ENCODE measurements around the gene KIF6. TPM values are rescaled to one million over a fixed set of nuclear protein-coding genes. Genes with fewer than 3 reads are reported as not detected.

Gene KIF6
- total RNA-seq, 1 experiment from 2014 or later, result 2.7 TPM

DNA sequence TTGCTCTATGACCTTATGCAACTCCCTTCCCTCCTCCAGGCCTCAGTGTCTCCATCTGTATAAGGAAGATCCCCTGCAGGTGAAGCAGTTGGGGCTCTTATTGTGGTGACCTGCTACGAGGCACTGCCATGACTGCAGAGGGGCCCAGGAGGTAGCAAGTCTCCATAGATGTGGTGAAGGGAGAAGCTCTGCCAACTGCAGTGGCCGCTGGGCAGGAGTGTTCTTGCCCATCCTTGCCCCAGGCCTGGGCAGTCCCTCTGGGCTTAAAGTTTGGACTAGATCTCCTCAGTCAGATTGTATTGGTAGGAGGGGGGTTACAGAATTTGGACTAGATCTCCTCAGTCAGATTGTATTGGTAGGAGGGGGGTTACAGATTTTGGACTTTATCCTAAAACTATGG, 423.2 kb downstream of the KIF6 start:
- no peak for DNase-seq (ENCODE audit: low spot score)
- H3K9me3 ChIP-seq (ENCODE audit: low read depth, low read length, poor library complexity, severe bottlenecking), result no peaks in the 10 kb centered on the region
- CTCF ChIA-PET, result no interaction called here
- no peaks in the 10 kb centered on the region for H3K4me1 ChIP-seq (ENCODE audit: insufficient read depth, low read length, poor library complexity, severe bottlenecking)
- no peaks in the 10 kb centered on the region for H3K36me3 ChIP-seq (ENCODE audit: insufficient read depth, low read length, poor library complexity, severe bottlenecking)
- POLR2A ChIA-PET (ENCODE audit: low non-redundant PET), result no interaction called here
- H3K27me3 ChIP-seq (replicated peaks; ENCODE audit: insufficient read depth, low read depth, low read length, poor library complexity), result peaks cover 24% of the 10 kb centered on the region
- H3K4me3 ChIP-seq (ENCODE audit: low read depth, low read length, poor library complexity, severe bottlenecking), result no peak overlapping the region
- H3K27ac ChIP-seq (ENCODE audit: low read depth, low read length, poor library complexity, severe bottlenecking), result no peak overlapping the region
- intact Hi-C loops (cut with micrococcal nuclease; ENCODE audit: unreplicated experiment), result loop anchor here (2.0 kb wide), 1 partner anchor 429 kb away; no protein-coding TSS in a partner anchor
- TF ChIP-seq EZH2 (IDR thresholded peaks at IDR 0.05; ENCODE audit: borderline replicate concordance, low read depth, low read length, poor library complexity, severe bottlenecking), result no peak
- TF ChIP-seq, protein P1, sequence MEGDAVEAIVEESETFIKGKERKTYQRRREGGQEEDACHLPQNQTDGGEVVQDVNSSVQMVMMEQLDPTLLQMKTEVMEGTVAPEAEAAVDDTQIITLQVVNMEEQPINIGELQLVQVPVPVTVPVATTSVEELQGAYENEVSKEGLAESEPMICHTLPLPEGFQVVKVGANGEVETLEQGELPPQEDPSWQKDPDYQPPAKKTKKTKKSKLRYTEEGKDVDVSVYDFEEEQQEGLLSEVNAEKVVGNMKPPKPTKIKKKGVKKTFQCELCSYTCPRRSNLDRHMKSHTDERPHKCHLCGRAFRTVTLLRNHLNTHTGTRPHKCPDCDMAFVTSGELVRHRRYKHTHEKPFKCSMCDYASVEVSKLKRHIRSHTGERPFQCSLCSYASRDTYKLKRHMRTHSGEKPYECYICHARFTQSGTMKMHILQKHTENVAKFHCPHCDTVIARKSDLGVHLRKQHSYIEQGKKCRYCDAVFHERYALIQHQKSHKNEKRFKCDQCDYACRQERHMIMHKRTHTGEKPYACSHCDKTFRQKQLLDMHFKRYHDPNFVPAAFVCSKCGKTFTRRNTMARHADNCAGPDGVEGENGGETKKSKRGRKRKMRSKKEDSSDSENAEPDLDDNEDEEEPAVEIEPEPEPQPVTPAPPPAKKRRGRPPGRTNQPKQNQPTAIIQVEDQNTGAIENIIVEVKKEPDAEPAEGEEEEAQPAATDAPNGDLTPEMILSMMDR (conservative IDR thresholded peaks at IDR 0.05; ENCODE audit: low read depth, low read length), result no peak
- no TSS peak for BruUV-seq (replicated peaks)

DNA sequence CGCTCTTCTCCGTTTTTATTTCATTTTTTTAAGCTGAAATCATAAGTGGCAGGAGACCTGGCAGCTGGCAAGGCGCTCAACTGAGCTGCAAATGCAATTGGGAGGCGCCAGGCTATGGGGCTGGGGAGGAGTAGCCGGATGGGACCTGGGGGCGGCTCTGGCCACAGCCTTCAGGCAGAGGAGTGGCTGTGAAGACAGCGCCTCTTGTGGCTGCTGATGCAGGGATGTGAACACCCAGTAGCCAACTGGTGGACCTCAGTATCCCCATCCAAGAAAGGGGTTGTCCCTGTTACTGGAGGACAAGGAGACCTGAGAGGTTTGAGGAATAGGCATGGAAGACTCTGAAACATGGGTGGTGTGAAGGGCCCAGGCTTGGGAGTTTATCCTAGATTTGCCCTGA, 423.6 kb downstream of the KIF6 start:
- Histone ChIP-seq H3K9me3 (ENCODE audit: low read depth, low read length, poor library complexity, severe bottlenecking) (no peaks in the 10 kb centered on the region), H3K4me3 (ENCODE audit: low read depth, low read length, poor library complexity, severe bottlenecking) (no peak overlapping the region), H3K4me1 (ENCODE audit: insufficient read depth, low read length, poor library complexity, severe bottlenecking) (no peaks in the 10 kb centered on the region), H3K27ac (ENCODE audit: low read depth, low read length, poor library complexity, severe bottlenecking) (no peak overlapping the region), H3K27me3 (replicated peaks; ENCODE audit: insufficient read depth, low read depth, low read length, poor library complexity) (peaks cover 24% of the 10 kb centered on the region), H3K36me3 (ENCODE audit: insufficient read depth, low read length, poor library complexity, severe bottlenecking) (no peaks in the 10 kb centered on the region)
- intact Hi-C loops (cut with micrococcal nuclease; ENCODE audit: unreplicated experiment), result loop anchor here (2.0 kb wide), 1 partner anchor 429 kb away; no protein-coding TSS in a partner anchor
- BruUV-seq (replicated peaks), result no TSS peak
- POLR2A ChIA-PET (ENCODE audit: low non-redundant PET), result no interaction called here
- TF ChIP-seq EZH2 (IDR thresholded peaks at IDR 0.05; ENCODE audit: borderline replicate concordance, low read depth, low read length, poor library complexity, severe bottlenecking), result no peak
- TF ChIP-seq, protein P1 (conservative IDR thresholded peaks at IDR 0.05; ENCODE audit: low read depth, low read length), result peak; percentile 58
- CTCF ChIA-PET, result no interaction called here
- peak; percentile 12 for DNase-seq (ENCODE audit: low spot score)

DNA sequence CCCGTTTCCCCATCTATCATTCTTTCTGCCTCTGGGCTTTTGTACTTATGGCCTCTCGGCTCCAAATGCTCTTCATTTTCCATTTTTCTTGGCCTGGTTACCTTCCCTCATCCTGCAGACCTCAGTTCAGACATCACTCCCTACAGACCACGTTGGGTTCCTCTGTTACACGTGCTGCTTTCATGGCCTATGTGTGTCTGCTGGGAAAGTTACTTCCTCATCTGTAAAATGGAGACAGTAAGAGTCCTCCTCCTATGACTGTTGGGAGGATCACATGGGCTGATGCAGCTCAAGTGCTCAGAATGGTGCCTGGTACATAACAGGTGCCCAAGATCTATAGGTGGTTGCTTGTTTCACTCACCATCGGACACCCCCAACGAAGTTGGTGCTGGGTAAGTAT, 424.5 kb downstream of the KIF6 start:
- TF ChIP-seq, protein P1 (conservative IDR thresholded peaks at IDR 0.05; ENCODE audit: low read depth, low read length), result no peak
- no peak for TF ChIP-seq EZH2 (IDR thresholded peaks at IDR 0.05; ENCODE audit: borderline replicate concordance, low read depth, low read length, poor library complexity, severe bottlenecking)
- no TSS peak for BruUV-seq (replicated peaks)
- Histone ChIP-seq H3K4me3 (ENCODE audit: low read depth, low read length, poor library complexity, severe bottlenecking) (no peak overlapping the region), H3K27ac (ENCODE audit: low read depth, low read length, poor library complexity, severe bottlenecking) (no peak overlapping the region), H3K4me1 (ENCODE audit: insufficient read depth, low read length, poor library complexity, severe bottlenecking) (no peaks in the 10 kb centered on the region), H3K27me3 (replicated peaks; ENCODE audit: insufficient read depth, low read depth, low read length, poor library complexity) (peaks cover 24% of the 10 kb centered on the region), H3K9me3 (ENCODE audit: low read depth, low read length, poor library complexity, severe bottlenecking) (no peaks in the 10 kb centered on the region), H3K36me3 (ENCODE audit: insufficient read depth, low read length, poor library complexity, severe bottlenecking) (no peaks in the 10 kb centered on the region)
- POLR2A ChIA-PET (ENCODE audit: low non-redundant PET), result no interaction called here
- CTCF ChIA-PET, result no interaction called here
- DNase-seq (ENCODE audit: low spot score), result no peak
- intact Hi-C loops (cut with micrococcal nuclease; ENCODE audit: unreplicated experiment), result no loop called here
